GM19395 (cell line): Measurements from ENCODE around the gene DNAJC3.
A peak's percentile ranks its signal among the peaks of the same experiment; 100 is the strongest.

ENCODE experiments used
- ATAC-seq: cut with Tn5 transposase; IDR thresholded peaks from one replicate; pipeline ENCODE4 v1.9.1; 2021; ENCODE audit warnings: mild to moderate bottlenecking, moderate library complexity; ENCODE audit not compliant: unreplicated experiment

Gene DNAJC3

GRCh38 chr13:95833126-95833525 is 156.2 kb downstream of the DNAJC3 start:
- ATAC-seq, result no peak

- no peak for ATAC-seq
These were observed 156.8 kb downstream of the DNAJC3 start for GRCh38 chr13:95833719-95834118.

GRCh38 chr13:95834134-95834765 is 157.3 kb downstream of the DNAJC3 start:
- ATAC-seq, result peak; percentile 98

GRCh38 chr13:95841894-95842293 is 165.0 kb downstream of the DNAJC3 start:
- ATAC-seq, result no peak

GRCh38 chr13:95842898-95843297 is 166.0 kb downstream of the DNAJC3 start:
- ATAC-seq, result no peak
